ENCODE results near the gene BNC2.

The BNC2 gene

DNA sequence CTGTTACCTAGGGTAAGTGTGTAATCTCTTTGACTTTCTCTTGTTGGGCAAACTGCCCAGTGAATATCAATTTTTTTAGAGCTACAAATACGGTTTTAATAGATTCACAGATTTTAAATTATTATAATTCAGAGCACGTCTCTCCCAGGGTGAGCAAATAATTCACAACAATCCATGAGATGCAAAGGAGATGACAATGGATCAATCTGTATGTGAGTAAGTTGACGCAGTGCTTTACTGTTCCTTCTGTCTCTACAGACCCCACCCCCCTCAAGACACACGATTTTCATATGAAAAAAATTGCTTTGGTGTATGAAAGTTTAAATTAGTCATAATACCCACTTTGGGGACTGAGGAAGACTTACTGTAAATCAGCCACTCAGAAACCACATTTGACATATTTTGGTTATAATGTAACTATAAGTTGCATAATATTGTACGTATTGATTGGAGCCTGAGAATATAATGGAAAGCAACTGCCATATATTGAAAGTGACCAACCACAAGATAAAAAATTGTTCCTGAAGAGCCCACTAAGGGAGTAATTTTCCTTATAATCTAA, 201.7 kb downstream of the BNC2 start:
- DNase-seq, result no peak

GRCh38 chr9:16664211-16664610, 206.3 kb downstream of the BNC2 start:
- DNase-seq, result no peak

DNA sequence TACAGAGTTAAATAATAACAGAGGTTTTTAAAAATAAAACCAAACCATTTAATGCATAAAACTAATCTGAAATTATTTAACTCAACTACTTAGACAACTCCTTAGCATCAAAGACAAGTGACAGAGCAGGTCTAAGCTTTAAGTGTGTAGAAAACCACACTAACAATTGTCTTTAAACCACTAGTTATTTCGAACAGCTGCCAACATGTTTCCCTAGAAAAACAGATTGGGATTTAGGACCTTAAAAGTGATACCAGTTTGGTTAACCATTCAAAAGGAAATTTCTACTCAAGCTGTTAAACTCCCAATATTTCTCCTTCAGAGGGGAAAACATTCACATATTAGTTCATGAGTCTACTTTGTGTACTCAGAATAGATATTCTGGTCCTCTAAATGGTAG, 208.7 kb downstream of the BNC2 start:
- no peak for DNase-seq

DNA sequence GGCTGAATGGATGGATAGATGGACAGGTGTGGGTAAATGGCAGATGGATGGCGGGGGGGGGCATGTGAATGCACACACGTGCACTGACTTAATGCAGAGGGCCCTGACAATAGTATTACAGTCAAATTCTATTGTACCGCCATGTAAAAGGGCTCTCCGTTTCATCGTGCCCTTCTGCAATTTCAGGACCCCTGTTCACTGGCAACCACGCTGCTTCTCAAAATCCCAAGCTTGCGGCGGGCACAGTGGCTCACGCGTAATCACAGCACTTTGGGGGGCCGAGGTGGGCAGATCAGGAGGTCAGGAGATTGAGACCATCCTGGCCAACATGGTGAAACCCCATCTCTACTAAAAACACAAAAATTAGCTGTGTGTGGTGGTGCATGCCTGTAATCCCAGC, 211.4 kb downstream of the BNC2 start:
- DNase-seq, result no peak

GRCh38 chr9:16656432-16657169, 213.9 kb downstream of the BNC2 start:
- no peak for DNase-seq

DNA sequence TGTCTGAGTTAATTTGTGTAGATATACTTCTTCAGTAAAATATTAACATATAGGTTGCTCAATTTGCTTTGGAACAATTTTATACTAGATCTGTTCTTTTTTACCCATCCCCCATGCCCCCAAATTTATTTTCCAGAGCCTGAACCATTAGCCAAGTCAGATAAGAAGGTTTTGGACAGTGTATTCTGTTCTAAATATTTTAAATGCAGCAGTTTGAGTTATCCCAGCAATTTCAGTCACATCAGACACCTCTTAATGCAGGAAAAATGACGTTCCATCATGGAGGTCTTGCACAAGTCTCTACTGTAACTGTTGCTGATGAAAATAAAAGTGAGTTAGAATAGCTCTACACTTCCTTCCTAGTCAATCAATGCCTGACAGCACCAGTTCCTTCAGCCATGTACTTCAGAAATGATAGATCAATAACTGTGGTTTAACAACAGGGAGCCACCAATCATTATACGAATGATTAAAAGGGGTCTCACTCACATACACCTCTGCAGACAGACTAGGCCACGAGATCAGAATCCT, 215.8 kb downstream of the BNC2 start:
- no peak for DNase-seq

DNA sequence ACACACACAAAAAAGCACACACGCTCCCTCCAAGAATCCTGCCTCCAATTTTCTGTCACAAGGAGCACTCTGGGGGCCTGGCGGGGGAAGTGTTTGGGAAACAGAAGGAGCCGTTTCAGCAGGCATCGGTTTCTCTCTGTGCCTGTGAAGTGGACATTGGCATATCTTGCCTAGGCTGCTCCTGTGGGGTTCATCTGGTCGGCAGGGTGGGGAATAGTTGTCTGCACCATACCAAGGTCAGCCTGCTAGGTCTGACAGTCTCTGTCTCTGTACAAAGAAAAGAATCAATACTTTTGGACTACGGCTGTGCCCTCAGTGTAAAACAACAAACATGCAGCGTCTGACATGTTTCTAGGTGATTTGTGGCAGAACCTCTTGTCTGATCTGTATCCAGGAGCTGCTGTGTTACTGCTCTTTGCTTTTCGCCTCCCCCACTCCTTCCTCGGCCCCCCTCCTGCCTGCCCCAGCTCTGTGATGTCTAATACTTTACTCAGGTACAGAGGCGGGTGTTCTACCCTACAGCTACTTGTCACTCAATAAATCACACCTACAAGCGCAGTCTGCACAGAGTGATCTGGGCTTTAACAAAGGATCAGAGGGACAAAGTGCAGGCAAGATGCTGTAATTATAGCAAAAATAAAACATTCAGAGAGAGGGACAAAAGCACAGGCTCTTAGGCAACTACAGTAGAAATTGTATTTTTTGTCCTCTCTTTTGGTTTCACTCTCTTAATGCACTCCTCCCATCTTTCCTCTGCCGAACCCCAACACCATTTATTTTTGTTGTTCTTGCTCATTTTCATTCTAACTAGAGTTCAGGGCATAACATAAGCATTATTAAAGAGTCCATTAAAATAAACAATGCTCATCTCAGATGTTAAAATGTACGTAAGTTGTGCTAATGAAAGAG, 216.7 kb downstream of the BNC2 start:
- no peak for DNase-seq

DNA sequence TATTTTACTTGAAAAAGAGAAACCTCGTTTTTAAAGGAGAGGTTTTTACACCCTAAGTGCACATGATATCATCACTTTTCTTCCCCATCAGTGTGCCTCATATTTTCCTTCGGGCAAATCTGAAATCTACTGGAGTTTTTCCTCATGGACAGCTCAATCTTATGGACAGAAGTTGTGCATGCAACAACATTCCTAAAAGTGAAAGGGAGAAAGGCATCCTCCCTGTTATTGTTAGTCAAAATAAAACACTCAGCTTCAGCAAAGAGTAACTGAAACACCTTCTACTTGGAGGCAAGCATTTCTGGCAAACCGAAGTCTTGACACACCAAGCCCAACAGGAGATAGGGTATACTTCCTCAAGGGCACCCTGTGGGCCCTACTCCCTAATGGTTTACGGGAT, 217.9 kb downstream of the BNC2 start:
- DNase-seq, result no peak

- no peak for DNase-seq
These were observed 219.0 kb downstream of the BNC2 start for GRCh38 chr9:16651446-16651964.

DNA sequence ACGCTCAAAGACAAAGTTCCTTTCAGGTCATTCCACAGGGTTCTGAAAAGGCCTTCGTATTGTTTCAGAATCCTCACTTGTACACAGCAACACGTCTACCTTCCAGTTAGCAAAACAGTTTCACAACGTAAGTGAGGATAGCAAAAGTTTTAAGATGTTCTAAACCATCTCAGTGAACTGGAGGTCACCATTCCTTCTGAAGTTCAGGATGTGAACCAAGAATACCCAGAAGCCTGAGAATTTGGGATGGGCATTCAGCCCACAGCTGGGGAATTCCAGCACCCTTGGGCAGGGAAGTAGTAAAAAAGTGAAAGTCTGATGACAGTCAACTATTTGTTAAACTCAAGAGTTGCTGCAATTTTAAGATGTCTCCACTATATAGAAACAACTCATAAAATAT, 224.5 kb downstream of the BNC2 start:
- no peak for DNase-seq

- DNase-seq, result no peak
These were observed 227.9 kb downstream of the BNC2 start for GRCh38 chr9:16642421-16643109.

DNA sequence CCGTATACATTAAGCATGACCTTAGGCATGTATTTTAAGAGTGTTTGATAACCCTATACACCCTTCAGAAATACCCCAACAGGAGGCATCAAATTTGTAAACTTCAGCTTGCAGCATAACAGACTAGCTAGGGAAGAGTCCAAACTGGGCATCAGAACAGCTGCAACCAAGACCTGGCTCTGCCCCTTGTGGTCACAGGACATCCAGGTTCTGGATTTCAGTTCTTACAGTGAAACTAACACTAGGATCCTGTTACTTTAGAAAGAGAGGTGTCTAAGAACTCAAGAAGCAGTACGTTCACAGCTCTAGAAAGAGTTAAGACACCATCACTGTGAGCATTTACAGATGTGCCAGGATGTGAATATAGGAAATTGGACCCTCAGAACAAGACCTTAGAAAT, 229.8 kb downstream of the BNC2 start:
- DNase-seq, result no peak

- DNase-seq, result no peak
These were observed 230.8 kb downstream of the BNC2 start for GRCh38 chr9:16639644-16640043.

DNA sequence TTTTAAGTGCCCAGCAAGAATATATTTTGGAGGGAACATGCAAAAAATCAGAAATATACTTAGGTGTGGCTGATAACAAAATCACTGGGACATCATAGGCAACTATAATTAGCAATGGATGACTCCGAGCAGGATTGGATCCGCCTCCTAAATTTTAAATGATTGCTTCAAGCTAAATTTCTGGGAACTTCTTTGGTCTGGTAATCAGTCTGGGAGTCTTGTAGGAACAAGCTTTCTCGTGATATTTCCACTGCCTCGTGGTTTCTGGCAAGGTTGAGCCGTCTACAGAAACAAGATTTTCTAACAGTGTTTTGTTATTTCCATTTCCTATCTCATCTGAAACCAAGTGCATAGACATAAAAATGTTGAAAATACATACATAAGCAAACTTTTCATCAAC, 232.6 kb downstream of the BNC2 start:
- DNase-seq, result no peak

DNA sequence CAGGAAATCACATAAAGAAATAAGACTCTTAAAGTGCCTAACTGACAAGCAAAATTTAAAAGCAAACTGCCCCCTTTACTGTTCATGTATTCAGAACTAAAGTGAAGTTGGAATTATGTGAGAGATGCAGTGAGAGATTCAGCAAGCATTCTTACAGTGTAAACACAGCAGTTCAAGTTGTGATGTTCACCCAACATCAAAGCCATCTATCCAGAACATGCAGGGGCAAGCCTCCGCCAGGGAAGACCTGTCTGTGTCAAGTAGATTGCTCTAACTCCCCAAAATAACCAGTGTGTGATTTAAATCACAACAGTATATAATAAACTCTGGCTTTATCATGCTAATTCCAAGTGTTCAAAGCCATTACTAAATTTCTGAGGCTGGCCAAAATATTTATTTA, 233.3 kb downstream of the BNC2 start:
- no peak for DNase-seq

DNA sequence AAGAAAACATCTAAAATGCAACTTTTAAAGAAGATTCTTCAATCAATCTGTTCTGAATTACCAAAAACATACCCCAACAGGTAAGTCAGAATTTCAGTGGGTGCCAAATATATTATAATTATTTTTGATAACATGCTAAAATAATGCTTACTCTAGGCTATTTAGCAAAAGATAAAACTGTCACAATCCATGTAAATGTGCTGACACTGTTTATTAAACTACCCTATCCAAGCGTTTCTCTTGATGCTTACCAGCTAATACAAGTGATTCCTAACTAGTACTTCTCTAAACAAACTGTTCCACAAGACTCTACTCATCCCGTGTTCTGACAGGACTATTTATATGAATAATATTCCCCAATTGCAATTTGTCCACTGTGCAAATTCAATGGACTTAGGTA, 236.7 kb downstream of the BNC2 start:
- no peak for DNase-seq

- DNase-seq, result no peak
These were observed 242.1 kb downstream of the BNC2 start for GRCh38 chr9:16628413-16628812.

DNA sequence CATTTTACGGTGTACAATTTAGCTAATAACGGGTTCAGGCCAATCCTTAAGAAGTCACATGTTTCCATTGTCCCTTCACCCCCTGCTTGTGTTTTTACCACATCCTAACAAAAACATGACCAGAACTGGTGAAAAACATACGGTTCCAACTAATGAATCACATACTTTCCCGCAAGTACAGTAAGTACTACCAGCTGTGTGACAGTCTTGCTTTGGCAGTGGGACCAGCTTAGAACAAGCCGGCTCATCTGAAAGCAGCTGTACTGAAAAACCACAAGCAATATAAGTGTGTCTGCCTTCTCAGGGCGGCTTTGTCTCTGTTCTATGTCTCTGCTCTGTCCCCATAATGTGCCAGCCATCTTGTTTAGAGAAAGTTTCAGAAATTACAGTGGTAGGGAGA, 242.5 kb downstream of the BNC2 start:
- DNase-seq, result no peak

DNA sequence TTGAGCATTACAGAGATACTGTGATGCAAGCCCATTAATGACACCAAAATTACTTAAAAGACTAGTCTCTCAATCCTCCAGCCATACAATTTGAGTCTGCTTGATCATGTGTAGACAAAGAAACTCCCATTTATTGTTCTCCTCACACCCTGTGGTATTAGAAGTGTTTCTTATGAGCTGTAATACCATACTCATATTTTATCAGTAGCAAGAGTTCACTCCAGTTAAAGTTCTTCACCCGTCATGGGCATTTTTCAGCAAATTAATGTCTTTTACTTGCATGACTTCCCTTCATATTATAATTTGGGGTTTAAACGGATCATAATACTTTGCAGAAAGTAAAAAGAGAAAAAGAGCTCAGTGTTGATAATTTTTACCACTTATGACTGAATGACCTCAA, 242.9 kb downstream of the BNC2 start:
- DNase-seq, result no peak

GRCh38 chr9:16626577-16627130, 243.8 kb downstream of the BNC2 start:
- no peak for DNase-seq

DNA sequence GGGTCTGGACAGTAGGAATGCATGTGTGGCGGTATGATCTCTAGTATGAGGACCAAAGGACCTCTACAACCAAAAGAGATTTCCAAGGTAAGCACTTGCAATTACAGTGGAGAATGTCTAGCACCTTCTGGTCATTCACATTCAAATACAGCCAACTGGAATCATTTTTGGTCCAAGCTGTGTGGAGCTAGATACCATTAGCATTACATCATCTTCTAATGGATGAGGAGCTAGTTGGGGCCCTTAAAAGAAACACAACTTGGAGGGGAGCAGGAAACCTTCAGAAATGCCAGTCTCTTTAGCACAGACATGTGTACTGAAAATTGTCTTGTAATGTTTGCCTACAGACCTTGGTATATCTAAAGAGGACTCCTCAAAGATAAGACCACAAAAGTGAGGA, 244.7 kb downstream of the BNC2 start:
- no peak for DNase-seq

- DNase-seq, result no peak
These were observed 245.3 kb downstream of the BNC2 start for GRCh38 chr9:16625161-16625631.

- DNase-seq, result no peak
These were observed 245.7 kb downstream of the BNC2 start for GRCh38 chr9:16624744-16625117.
